ENCODE data around the gene RAB34. TPM values are rescaled to one million over a fixed set of nuclear protein-coding genes. Genes with fewer than 3 reads are reported as not detected.

Gene RAB34
- total RNA-seq, 1 donor from 2014 or later = 128 TPM

DNA sequence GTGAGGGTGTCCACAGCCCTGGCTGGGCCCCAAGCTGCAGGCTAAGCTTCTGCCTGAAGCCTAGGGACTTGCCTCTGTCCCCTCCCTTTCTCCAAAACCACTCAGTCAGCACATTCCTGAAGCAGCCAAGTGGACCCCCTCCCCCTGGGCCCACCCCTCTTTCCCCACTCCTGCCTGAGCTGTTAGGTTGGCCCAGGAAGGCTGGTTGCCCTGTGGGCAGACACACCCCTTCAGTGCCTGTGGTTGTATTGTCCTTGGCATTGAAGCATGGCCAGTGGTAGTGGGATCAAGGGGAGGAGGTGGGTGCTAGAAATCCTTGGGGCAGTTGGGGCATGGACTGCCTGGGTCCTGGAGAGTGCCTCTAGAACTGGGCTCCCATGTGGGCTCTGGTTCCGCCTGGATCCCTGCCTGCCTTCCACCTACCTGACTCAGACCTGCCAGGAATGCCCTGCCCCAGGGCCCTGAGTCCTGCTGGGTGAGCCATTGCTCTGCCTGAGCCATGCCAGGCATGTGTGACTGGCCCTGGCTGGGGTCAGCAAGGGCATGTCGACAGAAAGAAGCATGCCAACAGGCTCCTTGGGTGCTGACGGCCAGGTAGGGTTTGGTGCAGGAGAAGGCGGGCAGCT lies 28.2 kb upstream of the RAB34 start:
- Mint-ChIP-seq H3K27ac (ENCODE audit: unreplicated experiment) (peak overlapping the region; percentile 94), H3K9me3 (ENCODE audit: low read depth) (no peaks in the 10 kb centered on the region), H3K4me3 (ENCODE audit: unreplicated experiment) (peak overlapping the region; percentile 89), H3K36me3 (ENCODE audit: low read depth) (peaks cover 8% of the 10 kb centered on the region), H3K4me1 (ENCODE audit: low read depth) (peaks cover 33% of the 10 kb centered on the region), H3K27me3 (ENCODE audit: low read depth) (no peaks in the 10 kb centered on the region)
- peak; percentile 72 for DNase-seq (ENCODE audit: low spot score)
- TF ChIP-seq, protein P1, sequence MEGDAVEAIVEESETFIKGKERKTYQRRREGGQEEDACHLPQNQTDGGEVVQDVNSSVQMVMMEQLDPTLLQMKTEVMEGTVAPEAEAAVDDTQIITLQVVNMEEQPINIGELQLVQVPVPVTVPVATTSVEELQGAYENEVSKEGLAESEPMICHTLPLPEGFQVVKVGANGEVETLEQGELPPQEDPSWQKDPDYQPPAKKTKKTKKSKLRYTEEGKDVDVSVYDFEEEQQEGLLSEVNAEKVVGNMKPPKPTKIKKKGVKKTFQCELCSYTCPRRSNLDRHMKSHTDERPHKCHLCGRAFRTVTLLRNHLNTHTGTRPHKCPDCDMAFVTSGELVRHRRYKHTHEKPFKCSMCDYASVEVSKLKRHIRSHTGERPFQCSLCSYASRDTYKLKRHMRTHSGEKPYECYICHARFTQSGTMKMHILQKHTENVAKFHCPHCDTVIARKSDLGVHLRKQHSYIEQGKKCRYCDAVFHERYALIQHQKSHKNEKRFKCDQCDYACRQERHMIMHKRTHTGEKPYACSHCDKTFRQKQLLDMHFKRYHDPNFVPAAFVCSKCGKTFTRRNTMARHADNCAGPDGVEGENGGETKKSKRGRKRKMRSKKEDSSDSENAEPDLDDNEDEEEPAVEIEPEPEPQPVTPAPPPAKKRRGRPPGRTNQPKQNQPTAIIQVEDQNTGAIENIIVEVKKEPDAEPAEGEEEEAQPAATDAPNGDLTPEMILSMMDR (IDR thresholded peaks at IDR 0.05) = no peak

DNA sequence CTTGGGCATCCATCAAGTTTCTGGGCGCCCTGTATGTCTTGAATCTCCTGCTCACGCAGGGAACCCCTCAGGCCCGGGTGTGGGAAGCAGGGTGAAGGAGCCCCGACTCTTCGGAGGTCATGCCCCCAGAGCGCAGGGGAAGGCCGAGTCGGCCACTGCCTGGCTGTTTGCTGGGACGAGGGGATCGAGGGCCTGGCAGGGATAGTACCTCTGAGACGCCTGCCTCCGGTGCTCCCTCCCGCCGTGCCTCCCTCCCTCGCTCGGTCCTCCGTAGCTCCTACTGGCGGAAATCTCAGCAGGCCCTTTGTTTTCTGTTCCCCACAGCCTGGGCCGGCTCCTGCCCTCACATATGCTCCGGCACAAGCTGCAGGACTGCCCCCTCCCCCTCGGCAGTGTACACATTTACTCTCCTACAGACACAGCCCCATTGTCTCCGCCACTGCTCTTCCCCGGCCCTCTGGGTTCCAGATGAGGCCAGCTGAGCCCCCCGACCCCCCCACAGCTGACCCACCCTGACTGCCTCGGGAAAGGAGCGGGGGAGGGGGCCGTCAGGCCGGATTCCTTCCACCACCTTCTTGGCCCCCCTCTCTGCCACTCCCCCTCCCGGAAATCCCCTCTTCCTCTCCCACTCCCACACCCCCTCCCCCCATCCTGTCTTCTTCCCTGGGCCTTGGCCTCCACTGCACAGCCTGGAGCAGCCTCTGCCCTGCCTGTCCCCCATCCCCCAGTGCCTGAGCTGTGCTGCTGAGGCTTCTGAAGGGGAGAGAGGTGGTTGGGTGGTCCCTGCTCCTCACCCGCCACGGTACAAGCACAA lies 27.5 kb upstream of the RAB34 start:
- H3K9me3 Mint-ChIP-seq (ENCODE audit: low read depth) = no peaks in the 10 kb centered on the region
- peak overlapping the region; percentile 89 for H3K4me3 Mint-ChIP-seq (ENCODE audit: unreplicated experiment)
- peaks cover 33% of the 10 kb centered on the region for H3K4me1 Mint-ChIP-seq (ENCODE audit: low read depth)
- peak; percentile 94 for DNase-seq (ENCODE audit: low spot score)
- TF ChIP-seq, protein P1 (IDR thresholded peaks at IDR 0.05) = no peak
- peaks cover 8% of the 10 kb centered on the region for H3K36me3 Mint-ChIP-seq (ENCODE audit: low read depth)
- no peaks in the 10 kb centered on the region for H3K27me3 Mint-ChIP-seq (ENCODE audit: low read depth)
- H3K27ac Mint-ChIP-seq (ENCODE audit: unreplicated experiment) = peak overlapping the region; percentile 94

DNA sequence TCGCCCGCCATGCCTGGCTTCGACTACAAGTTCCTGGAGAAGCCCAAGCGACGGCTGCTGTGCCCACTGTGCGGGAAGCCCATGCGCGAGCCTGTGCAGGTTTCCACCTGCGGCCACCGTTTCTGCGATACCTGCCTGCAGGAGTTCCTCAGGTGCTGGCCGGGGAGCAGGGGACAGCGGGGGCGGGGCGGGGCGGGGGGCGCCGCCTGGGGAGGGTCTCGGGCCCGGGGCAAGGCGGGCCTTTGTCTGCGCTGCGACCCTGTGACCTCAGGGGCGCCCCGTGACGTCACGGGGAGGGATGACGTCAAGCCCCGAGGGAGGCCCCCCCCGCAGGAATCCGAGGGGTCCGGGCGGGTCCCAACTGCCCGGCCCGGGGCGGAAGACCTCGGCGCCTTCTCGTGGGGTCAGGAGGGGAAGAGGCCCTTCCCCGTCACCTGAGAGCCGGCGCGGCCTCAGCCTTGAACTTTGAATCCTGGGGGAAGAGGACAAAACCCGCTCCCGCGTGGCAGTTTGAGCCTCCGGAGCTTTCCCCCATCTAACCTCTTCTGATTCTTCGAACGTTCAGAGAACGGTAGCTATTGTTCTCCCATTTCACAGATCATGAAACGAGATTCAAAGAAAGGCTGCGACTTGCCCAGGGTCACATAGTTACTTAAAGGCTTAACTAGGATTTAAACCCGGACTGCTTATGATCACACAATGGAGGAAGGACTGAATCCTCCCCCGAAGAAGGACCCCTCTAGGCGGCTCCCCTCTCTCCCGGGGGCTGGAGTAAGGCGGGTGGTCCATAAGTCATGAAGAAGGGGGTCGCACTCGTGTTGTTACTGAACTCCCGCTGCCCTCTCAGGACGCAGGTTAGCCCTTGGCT lies 26.7 kb upstream of the RAB34 start:
- no peaks in the 10 kb centered on the region for H3K9me3 Mint-ChIP-seq (ENCODE audit: low read depth)
- peak; percentile 89 for DNase-seq (ENCODE audit: low spot score)
- TF ChIP-seq, protein P1 (IDR thresholded peaks at IDR 0.05) = no peak
- H3K4me3 Mint-ChIP-seq (ENCODE audit: unreplicated experiment) = peak overlapping the region; percentile 89
- peaks cover 8% of the 10 kb centered on the region for H3K36me3 Mint-ChIP-seq (ENCODE audit: low read depth)
- H3K4me1 Mint-ChIP-seq (ENCODE audit: low read depth) = peaks cover 33% of the 10 kb centered on the region
- H3K27me3 Mint-ChIP-seq (ENCODE audit: low read depth) = no peaks in the 10 kb centered on the region
- H3K27ac Mint-ChIP-seq (ENCODE audit: unreplicated experiment) = peak overlapping the region; percentile 94

DNA sequence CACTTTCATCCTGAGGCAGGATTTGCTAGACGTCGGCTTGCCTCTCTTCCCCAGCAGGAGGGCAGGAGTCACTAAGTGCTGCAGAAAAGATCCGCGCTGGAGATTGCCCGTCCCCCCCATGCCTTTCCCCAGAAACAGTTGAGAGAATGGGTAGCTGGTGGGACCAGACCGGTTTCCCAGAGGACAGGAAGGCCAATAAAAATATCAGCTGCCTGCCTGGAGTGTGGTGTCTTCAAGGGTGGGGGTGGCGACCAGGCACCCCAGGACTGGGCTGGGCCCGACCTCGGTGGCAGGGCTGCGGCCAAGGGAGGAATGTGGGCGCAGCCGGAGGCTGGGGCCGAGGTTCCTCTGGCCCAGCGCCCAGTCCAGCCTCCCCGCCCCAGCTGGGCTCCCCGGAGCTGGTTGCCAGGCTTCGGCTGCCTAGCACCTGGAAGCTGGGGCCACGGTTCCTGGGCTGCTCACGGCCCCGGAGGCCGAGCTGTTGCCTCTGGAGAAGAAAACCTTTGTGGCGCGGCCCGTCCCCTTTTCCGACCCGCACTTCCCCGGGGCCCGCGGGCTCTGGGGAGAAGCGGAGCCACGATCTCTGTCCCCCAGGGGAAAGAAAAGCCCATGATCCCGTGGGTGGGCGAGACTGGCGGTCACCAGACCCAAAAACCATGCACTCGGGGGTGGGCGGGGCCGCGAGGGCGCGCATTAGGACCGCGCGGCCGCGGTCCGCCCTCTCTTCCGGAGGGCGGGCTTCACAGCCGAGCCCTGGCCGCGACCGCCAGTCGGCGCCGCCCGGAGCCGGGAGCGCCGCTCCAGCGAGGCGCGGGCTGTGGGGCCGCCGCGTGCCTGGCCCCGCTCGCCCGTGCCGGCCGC lies 25.8 kb upstream of the RAB34 start, which contains the start of gene TRAF4:
TSS of gene TRAF4 (plus strand) at position 769 of the 861 bp plus-strand sequence. CDS start 102 bp downstream, outside the sequence.
- Mint-ChIP-seq H3K27ac (ENCODE audit: unreplicated experiment) (peak within 1 kb of the TSS; percentile 96), H3K4me3 (ENCODE audit: unreplicated experiment) (peak within 1 kb of the TSS; percentile 89), H3K4me1 (ENCODE audit: low read depth) (peaks cover 27% of the 10 kb centered on the region), H3K36me3 (ENCODE audit: low read depth) (peaks cover 3% of the 10 kb centered on the region), H3K27me3 (ENCODE audit: low read depth) (no peaks in the 10 kb centered on the region), H3K9me3 (ENCODE audit: low read depth) (no peaks in the 10 kb centered on the region)
- TF ChIP-seq, protein P1 (IDR thresholded peaks at IDR 0.05) = peak; percentile 29
- peak; percentile 95 for DNase-seq (ENCODE audit: low spot score)

Measured in chondrocyte (in vitro differentiated cells).